GM19023 (cell line): Measurements from ENCODE around the gene AAK1.

ENCODE experiments used
- ATAC-seq: cut with Tn5 transposase; IDR thresholded peaks from one replicate; pipeline ENCODE4 v1.9.1; 2021; ENCODE audit warnings: mild to moderate bottlenecking, moderate library complexity; ENCODE audit not compliant: unreplicated experiment

AAK1 gene

GRCh38 chr2:69501301-69501700 lies 142.2 kb downstream of the AAK1 start:
- no peak for ATAC-seq

GRCh38 chr2:69499966-69500365 lies 143.6 kb downstream of the AAK1 start:
- ATAC-seq, result no peak

- ATAC-seq, result peak; percentile 55
Observed at GRCh38 chr2:69499242-69499641, 144.3 kb downstream of the AAK1 start.

GRCh38 chr2:69495861-69496260 lies 147.7 kb downstream of the AAK1 start:
- no peak for ATAC-seq

GRCh38 chr2:69495008-69495407 lies 148.5 kb downstream of the AAK1 start:
- ATAC-seq, result no peak

GRCh38 chr2:69494126-69494525 lies 149.4 kb downstream of the AAK1 start:
- ATAC-seq, result no peak

GRCh38 chr2:69493268-69493667 lies 150.3 kb downstream of the AAK1 start:
- no peak for ATAC-seq

- no peak for ATAC-seq
Observed at GRCh38 chr2:69491864-69492263, 151.7 kb downstream of the AAK1 start.

GRCh38 chr2:69490486-69490885 lies 153.1 kb downstream of the AAK1 start:
- no peak for ATAC-seq

GRCh38 chr2:69489793-69490192 lies 153.7 kb downstream of the AAK1 start:
- ATAC-seq, result no peak

- no peak for ATAC-seq
Observed at GRCh38 chr2:69483696-69484095, 159.8 kb downstream of the AAK1 start.

- ATAC-seq, result no peak
Observed at GRCh38 chr2:69483024-69483423, 160.5 kb downstream of the AAK1 start.

- ATAC-seq, result no peak
Observed at GRCh38 chr2:69482471-69482870, 161.1 kb downstream of the AAK1 start.

- ATAC-seq, result no peak
Observed at GRCh38 chr2:69481421-69481820, 162.1 kb downstream of the AAK1 start.

GRCh38 chr2:69477627-69478026 lies 165.9 kb downstream of the AAK1 start:
- ATAC-seq, result no peak

- no peak for ATAC-seq
Observed at GRCh38 chr2:69474688-69475087, 168.9 kb downstream of the AAK1 start.

- no peak for ATAC-seq
Observed at GRCh38 chr2:69471793-69472192, 171.7 kb downstream of the AAK1 start.

GRCh38 chr2:69470911-69471310 lies 172.6 kb downstream of the AAK1 start:
- no peak for ATAC-seq

- no peak for ATAC-seq
Observed at GRCh38 chr2:69469784-69470183, 173.8 kb downstream of the AAK1 start.

GRCh38 chr2:69469375-69469774 lies 174.2 kb downstream of the AAK1 start:
- ATAC-seq, result no peak

GRCh38 chr2:69466728-69467127 lies 176.8 kb downstream of the AAK1 start:
- ATAC-seq, result no peak

GRCh38 chr2:69465513-69466456 lies 177.8 kb downstream of the AAK1 start:
- ATAC-seq, result no peak

- ATAC-seq, result no peak
Observed at GRCh38 chr2:69464575-69464974, 179.0 kb downstream of the AAK1 start.
